GM18520 (cell line): Measurements from ENCODE around the gene CRYGN.

ENCODE experiments used
- ATAC-seq: cut with Tn5 transposase; IDR thresholded peaks from one replicate; pipeline ENCODE4 v1.9.1; 2021; ENCODE audit not compliant: unreplicated experiment

CRYGN gene

DNA sequence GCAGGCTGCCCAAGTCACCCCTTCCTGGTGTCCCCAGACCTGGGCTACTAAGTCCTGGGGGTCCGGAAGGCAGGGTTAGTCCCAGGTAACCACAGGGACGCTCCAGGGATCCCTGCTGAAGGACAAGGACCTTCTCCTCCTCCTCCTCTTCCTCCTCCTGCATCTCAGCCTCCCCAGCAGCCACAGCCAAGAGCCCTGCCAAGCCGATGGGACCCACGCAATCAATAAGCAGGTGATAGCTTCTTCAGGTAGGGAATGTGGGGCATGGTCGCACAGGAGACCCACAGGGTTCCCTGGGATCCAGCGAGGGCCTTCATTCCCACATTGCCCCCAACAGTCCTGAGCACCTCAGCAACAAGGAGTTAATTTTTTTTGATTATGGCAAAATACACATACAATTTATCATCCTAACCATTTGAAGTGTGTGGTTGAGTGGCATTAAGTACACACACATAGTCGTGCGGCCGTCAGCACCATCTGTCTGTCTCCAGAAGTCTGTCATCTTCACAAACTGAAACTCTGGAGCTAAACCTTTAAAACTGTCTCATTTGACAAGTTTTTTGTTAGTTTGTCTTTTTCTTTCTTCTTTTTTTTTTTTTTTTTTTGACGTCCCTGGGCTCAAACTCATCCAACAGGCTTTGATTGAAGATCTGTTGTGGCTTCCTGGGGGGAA, 12.1 kb downstream of the CRYGN start:
- ATAC-seq, result no peak

DNA sequence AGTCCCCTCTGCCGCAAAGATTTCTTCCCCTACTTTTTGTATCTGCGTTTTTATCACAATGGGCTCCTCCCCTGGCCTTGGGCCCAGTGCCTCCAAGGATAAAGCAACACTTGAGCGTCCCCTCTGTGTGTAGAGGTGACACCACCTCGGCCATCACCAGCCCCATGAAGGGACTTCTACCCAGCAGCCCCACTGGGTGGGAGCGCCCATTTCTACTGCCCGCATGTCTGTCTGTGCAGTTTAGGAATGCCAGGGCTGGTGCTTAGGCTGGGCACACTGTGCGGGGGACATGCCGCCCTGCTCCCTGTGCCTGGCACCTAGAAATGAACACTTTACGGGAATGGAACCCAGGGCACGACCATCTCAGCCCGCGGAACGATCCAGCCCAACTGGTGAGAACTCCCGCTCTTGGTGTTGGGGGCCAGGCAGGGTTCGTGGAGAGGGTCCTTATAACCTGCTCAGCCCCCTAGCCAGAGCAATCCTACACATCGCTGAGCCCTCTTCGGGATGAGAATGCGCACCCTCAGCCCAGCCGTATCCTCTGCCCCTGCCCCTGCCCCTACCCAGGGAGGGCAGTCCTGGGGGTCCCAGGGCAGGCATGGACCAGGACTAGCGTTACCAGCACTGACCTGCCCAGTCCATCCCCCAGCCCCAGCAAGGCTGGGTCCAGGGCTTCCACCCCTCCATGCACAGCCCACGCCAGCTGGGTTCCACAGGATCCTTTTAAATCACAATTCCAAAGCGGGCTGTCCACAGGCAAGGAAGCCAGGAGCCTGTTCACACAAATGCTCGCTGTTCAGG, 12.8 kb downstream of the CRYGN start:
- no peak for ATAC-seq

DNA sequence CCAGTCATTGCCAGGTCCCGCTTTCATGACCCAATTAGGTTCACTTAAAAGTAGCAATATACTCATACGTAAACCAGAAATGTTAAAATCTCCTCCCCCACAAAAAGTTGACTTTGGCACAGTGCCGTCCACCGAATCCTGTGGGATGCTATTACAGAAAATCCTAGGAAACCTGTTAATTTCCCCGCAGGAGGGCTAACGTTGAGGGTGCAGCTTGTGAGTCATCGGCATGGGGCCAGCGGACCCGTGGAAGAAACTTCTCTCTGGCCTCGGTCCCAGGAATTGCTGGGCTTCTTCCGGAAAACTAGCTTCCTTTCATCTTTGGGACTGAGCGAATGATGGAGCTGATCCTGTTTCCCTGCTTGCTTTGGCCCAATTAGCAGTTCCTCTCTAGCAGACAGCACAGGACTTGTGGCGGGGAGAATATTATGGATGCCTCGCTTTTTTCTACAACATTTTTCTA, 13.5 kb downstream of the CRYGN start:
- no peak for ATAC-seq

DNA sequence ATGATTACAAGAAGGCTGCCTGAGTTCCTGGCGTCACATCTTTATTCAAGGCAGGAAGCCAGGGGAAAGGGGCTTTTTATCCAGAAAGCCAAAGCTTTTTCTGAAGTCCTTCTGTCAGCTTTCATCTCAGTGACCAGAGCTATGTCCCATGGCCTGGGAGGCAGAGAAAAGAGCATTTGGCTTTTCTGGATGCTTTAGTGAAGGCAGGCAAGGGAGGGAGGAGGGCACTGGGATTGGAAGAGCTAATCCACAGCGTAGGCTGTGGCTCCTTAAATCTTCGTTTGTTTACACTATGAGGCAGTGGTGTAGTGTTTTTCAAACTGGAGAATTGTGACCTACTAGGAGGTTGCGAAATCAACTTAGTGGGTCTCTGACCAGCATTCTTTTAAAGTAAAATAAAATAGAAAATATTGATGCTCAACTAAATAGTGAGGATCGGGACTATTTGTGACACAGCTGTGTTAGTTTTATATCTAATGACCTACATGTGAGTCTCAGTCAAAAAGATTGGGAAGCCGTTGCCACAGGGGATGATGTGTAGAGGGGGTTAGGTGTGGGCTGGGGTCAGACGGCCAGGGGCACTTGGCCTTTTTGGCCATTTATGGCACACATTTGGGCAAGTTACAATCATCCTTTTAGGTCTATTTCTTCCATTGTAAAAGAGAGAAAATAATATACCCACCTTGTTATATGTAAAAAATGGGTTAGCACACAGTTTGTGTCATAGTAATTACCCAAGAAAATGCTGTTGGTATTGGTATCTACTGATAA, 14.1 kb downstream of the CRYGN start:
- no peak for ATAC-seq

DNA sequence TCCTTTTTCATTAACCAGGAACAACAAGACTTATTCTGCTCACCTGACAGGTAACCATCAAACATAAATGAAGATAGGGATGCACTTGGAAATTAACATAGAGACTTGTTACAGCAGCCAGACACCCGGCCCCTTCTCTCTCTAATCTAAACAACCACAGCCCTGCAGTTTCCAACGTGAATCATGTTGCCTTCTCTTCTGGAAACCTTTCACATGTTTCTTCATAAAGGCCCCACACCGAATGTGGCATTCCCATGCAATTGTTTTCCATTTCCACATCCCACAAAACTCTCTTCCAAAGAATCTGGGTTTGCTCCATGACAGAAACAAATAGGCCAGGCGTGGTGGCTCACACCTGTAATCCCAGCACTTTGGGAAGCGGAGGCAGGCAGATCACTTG, 15.1 kb downstream of the CRYGN start:
- ATAC-seq, result no peak

DNA sequence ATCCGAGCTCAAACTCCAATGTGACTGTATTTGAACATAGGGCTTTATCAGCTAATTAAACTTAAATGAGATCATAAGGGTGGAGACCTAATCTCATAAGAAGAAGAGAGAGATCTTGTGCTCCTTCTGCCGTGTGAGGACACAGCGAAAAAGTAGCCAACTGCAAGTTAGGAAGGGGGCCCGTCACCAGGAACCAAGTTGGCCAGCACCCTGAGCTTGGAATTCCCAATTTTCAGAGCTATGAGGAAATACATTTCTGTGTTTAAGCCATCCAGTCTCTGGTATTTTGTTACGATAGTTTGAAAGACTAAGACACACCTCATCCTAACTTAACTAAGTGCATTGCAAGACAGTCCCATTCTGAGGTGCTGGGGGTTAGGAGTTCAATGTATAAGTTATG, 16.0 kb downstream of the CRYGN start:
- no peak for ATAC-seq

DNA sequence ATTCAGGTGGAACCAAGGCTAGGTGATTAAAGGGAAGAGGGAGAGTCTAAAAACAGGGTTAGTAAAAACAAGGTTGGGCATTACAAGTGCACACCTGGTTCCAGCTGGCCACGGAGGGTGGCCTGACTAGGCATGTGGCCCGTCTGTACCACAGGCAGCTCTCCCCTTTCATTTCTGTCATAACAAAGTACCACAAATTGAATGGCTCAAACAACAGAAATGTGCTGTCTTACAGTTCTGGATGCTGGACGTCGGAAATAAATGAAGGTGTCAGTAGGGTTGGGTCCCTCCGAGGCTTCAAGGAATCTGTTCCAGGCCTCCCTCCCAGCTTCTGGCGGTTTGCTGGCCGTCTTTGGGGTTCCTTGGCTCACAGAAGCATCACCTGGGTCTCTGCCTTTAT, 16.7 kb downstream of the CRYGN start:
- no peak for ATAC-seq

DNA sequence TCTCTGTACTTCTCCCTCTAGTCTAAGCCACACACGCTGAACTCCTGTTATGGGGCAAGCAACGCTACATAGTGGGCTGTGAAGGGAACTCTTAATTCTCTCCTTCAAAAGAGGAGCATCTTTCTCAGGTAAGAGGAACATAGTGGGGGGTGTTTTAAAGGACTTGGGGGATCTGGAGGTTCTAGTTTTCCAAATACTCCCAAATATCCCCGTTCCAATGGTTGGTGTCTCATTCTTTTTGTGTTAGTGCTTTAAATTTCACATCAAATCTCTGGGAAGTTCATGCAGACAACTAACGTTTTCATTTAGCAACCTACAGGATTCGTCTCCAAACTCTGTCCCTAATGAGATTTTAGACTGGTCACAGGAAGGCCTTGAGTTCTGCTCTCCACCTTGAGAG, 17.7 kb downstream of the CRYGN start:
- no peak for ATAC-seq

DNA sequence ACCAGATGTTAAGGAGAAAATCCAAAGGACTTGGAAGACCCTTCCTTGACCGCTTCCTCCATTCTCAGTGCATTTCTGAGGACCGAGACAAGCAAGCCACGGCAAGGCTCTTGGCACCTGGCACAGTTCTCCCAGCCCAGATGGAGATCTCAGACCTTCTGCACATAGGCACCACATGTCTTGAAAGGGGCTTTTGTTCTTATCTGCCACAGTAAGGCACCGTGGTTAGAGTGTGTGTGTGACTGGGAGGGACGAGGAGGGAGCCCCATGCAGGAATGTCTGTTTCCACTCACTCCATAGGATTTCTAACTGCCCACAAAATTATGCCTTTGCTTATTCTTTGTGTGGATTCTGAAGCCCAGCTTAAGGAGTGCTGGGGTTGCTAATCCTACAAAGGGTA, 19.8 kb downstream of the CRYGN start:
- ATAC-seq, result no peak

DNA sequence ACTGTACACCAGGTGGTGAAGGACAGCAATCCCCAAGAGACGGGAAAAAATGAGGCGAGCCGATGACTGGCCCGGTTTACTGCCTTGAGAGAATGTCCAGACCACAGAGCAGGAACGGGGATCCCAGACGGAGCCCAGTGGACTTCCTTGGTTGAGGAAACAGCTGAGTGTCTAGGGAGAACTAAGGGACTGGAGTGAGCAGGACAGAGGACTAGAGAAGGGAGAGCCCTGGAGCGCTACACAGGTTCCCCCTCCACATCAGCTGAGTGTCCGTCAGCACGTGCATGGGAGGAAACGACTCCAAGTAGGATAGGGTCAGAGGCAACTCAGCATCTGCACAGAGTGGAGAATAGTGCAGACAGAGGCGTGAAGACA, 23.0 kb downstream of the CRYGN start:
- no peak for ATAC-seq

DNA sequence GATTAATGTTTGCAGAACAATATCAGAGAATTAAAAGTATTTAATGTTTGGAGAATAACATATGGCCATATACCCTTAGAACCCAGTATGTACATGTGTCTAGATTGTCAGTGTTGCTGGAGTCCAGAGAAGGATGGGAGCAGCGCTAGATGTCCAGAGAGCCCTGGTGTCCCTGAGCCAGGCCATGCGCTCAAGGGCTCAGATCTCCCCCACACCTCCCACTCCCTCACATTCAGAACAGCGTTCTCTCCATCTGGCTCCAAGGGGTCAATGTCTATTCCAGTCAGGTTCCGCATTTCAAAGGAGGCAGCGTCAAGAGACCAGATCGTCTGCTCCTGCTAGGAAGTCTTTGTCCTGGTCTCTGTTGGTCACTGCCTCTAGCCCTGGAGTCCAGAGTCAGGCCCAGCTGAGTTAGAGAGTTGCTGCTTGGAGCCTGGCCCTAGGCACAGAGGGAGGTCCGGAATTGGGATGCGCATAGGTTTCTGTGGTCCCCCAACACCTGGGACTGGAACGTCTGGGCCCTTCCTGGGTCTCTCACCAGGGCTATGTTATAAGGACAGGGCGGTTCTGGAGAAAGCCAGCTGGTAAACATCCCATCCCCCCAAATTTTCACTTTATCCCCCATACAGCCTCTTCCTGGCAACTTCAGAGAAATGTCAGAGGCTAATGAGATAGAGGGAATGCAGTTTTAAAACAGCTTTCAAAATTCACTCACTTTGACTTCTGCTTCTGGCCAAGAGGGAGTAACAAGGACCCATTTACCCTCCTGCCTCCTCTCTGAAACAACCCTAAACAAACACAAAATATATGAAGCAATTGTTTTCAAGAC, 23.6 kb downstream of the CRYGN start:
- ATAC-seq, result no peak

DNA sequence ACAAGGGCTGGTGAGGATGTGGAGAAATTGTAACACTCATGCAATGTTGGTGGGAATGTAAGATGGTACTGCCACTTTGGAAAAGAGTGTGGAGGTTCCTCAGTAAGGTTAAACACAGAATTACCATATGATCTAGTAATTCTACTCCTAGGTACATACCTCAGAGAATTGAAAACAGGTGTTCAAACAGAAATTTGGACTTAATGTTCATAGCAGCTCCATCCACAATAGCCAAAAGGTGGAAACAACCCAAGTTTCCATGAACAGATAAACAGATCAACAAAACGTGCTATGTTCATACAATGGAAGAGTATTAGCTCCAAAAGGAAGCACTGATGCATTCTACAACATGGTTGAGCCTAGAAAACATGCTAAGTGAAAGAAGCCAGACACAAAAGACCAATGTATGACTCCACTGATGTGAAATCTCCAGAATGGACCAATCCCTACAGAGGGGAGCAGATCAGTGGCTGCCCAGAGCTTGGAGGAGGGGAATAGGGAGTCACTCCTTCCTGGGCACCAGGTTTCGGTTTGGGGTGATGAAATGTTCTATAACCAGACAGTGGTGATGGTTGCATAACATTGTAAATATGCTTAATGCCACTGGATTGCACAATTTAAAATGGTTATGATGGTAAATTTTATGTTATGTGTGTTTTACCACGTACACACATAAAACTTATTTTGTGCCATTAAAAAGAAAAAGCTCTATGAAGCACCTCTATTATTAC, 24.4 kb downstream of the CRYGN start:
- no peak for ATAC-seq

DNA sequence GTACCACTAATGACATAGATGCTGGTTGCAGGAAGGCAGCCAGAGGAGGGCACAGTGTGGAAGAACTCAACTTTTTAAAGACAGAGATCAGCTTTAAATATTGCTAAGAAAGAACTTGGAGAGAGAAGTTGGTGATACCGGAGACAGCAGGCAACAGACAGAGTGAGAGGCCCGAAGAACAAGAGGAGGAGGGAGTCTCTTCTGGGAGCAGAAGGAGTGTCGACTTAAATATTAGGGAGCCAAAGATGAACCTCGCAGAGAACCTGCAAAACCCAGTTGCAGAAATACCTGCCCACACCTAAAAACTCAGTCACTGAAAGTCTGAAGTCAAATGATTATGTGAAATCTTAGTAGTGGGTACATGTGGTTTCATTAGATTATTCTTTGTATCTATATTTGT, 26.7 kb downstream of the CRYGN start:
- no peak for ATAC-seq

DNA sequence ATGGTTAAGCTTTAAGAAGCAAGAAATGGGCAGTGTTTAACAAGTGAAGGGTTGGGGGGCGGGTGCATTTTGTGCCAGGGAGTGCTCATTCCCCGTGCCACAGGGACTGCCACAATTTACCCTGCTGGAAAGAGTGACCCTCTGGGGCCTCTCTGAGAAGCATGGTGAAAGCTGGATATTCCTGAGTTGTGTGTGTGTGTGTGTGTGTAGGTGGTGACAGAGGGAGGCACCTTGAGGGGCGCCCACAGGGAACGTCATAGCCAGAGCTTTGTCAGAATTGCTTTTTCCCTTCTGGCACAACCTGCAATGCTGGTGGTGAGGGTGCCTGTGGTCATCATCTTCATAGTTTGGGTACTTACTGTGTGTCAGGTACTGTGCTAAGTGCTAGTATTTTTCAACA, 27.6 kb downstream of the CRYGN start:
- no peak for ATAC-seq

DNA sequence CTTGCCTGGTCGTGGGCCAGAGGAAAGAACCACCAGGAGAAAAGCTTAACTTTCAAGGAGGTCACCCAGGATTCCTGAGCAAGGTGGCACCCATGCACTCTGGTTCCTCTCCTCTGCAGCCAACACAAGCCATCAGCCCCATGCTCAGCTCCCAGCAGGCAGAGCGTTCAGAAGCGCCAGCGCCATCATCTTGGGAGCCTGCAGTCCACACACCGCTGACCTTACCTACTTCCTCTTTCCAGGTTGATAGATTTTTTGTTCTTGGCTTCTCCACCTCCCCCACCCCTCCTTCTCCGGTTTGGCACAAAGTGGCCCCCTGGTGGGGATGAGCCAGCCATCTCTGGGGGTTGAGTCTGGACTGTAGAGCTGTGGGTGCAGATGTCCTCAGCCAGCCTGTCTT, 28.4 kb downstream of the CRYGN start:
- no peak for ATAC-seq

DNA sequence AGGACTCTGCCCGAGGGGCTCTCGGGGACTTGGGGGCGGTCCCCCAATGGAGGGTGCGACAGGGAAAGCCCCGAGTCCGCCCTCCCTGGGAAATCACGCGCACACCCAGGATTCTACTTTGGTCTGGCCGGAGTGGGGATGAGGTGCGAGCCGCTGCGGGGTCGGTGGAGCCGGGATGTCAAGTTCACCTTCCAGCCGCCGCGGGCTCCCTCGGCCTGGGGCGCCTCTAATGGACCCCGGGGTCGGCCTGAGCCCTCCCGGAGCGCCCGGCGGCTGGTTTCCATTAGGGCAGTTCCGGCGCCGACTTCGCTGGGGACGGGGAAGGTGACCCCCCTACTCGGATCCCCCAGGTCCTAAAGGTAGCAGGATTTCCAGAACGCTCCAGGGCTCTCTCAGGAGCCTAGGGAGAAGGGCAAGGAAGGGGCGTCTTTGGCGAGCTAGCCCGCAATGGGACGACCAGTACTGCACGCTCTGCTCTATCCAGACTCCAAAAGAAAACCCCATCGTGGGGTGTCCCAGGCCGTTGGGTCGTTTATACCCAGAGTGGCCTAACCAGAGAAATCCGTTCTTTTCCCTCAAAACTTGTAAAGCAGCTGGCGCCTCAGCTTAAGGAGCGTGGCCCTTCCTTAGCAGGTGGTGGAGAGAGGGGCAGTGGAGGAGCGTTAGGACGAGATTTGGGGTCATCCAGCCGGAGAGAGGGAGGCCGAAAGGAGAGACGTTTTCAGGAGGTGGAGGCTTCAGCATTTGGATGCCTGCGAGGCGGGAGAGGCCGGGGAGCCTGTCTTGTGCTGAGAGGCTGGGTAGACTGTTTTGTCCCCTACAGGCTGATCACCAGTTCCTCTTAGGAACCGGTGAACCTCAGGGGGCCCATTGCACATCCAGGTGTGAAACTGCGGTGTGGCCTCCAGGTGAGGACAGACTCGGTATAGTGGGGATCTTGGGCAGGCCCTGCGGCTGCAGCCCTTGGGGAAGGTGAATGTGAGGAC, 29.2 kb downstream of the CRYGN start:
- ATAC-seq, result no peak

DNA sequence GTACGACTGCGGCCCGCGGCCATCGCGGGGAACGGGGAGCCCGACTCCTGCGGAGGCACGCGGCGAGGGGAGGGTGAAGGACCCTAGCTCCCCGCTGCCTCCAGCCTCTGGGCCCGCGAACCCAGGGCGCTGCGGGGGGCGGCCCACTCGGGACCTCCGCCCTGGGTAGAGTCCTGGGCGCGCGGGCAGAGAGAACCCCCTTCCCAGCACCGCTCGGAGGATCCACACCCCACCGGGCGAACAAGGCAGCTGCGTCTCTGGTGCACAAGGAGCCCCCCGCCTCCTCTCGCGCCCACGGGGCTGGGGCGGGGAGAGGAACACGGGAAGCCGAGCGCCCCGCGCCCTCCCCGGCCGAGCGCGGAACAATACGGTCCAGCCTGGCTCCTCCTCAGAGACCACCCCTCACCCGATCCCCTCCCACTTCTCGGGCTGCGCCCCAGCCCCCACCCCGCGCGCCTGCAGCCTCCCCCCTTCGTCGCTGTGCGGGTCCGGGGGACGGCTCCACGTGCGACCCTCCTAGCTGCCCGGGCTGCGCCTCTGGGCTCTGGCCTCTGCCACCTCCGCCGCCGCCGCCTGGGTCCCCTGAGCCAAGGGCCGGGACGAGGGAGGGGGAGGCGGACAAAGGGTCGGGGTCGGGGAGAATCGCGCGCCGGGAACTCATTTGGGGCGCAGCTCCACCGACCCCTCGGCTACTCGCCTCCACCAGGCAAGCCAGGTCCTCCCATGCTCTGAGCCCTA, 30.1 kb downstream of the CRYGN start, which contains the start of gene WDR86:
TSS of gene WDR86 (minus strand) at position 372 of the 738 bp plus-strand sequence. CDS start 449 bp downstream, outside the sequence.
- no peak for ATAC-seq
